SK-N-SH treated with all-trans-retinoic acid at 6 μM for 48 hours (cell line): ENCODE measurements around the gene MPPED1.

Experiments
- ISL1 ChIP-seq: fragments of 250-450 bp; sonication (Bioruptor Pico); IDR thresholded peaks from 2 replicates; pipeline ENCODE4 v2.1.2; 2022; ENCODE audit warnings: mild to moderate bottlenecking, moderate library complexity
- PATZ1 ChIP-seq: fragments of 250-450 bp; sonication (Bioruptor Pico); IDR thresholded peaks from 2 replicates; pipeline ENCODE4 v1.8.0; 2020; ENCODE audit warnings: mild to moderate bottlenecking, moderate library complexity, borderline replicate concordance
- RARB ChIP-seq: fragments of 250-450 bp; sonication (Bioruptor Pico); IDR thresholded peaks from 2 replicates; pipeline ENCODE4 v1.8.0; 2021; ENCODE audit warnings: mild to moderate bottlenecking, moderate library complexity
- ZFP30 ChIP-seq: fragments of 450-650 bp; formaldehyde crosslinking; IDR thresholded peaks from 2 replicates; pipeline ENCODE4 v1.5.0; 2022; ENCODE audit warnings: mild to moderate bottlenecking, moderate library complexity
- ZNF565 ChIP-seq: fragments of 450-650 bp; formaldehyde crosslinking; conservative IDR thresholded peaks from 2 replicates; pipeline ENCODE4 v1.5.0; 2020; ENCODE audit warnings: low read depth, mild to moderate bottlenecking, moderate library complexity

GRCh38 chr22:43433451-43434274 is 21.8 kb downstream of the MPPED1 start:
- no peak for TF ChIP-seq ZNF565 (CRISPR knock-in tag)
- TF ChIP-seq ZFP30 (CRISPR knock-in tag): no peak
- no peak for TF ChIP-seq RARB (CRISPR knock-in tag)
- no peak for TF ChIP-seq PATZ1 (CRISPR knock-in tag)
- no peak for TF ChIP-seq ISL1 (CRISPR knock-in tag)
